Neural progenitor cell (in vitro differentiated cells): ENCODE measurements around the gene EMILIN1. TPM values are rescaled to one million over a fixed set of nuclear protein-coding genes. Genes with fewer than 3 reads are reported as not detected.

ENCODE experiments used
- DNase-seq: peaks from one replicate; pipeline ENCODE4 v3.0.0-alpha.2; 2016; ENCODE audit warnings: low spot score
- H2AFZ ChIP-seq: fragments of 200-600 bp; sonication (generic); replicated peaks from 2 replicates; pipeline ENCODE4 v1.6.1; 2016; ENCODE audit warnings: antibody characterized with exemption
- H3F3A ChIP-seq: fragments of 200-600 bp; sonication (generic); 2 replicates; pipeline ENCODE4 v1.6.1; 2016; ENCODE audit warnings: antibody characterized with exemption, low read depth
- H3K27ac ChIP-seq: fragments of 200-600 bp; sonication (generic); 2 replicates; pipeline ENCODE4 v1.5.1; 2016; ENCODE audit warnings: mild to moderate bottlenecking
- H3K27me3 ChIP-seq: fragments of 200-600 bp; sonication (generic); 2 replicates; pipeline ENCODE4 v1.6.1; 2016; ENCODE audit warnings: mild to moderate bottlenecking, moderate library complexity
- H3K36me3 ChIP-seq: fragments of 200-600 bp; sonication (generic); 2 replicates; pipeline ENCODE4 v1.5.1; 2016
- H3K4me1 ChIP-seq: fragments of 200-600 bp; sonication (generic); 2 replicates; pipeline ENCODE4 v1.6.1; 2016; ENCODE audit warnings: mixed run types
- H3K4me2 ChIP-seq: fragments of 200-600 bp; sonication (generic); 2 replicates; pipeline ENCODE4 v1.6.1; 2016
- H3K4me3 ChIP-seq: fragments of 200-600 bp; sonication (generic); 2 replicates; pipeline ENCODE4 v1.5.1; 2016
- H3K79me2 ChIP-seq: fragments of 200-600 bp; sonication (generic); 2 replicates; pipeline ENCODE4 v1.6.1; 2016; ENCODE audit warnings: low read depth
- H3K9ac ChIP-seq: fragments of 200-600 bp; sonication (generic); 2 replicates; pipeline ENCODE4 v1.6.1; 2016
- H3K9me3 ChIP-seq: fragments of 200-600 bp; sonication (generic); 2 replicates; pipeline ENCODE4 v1.5.1; 2016; ENCODE audit warnings: low read depth
- H4K20me1 ChIP-seq: fragments of 200-600 bp; sonication (generic); 2 replicates; pipeline ENCODE4 v1.6.1; 2016; ENCODE audit warnings: low read depth
- H3K27ac Mint-ChIP-seq: 3 replicates; pipeline ENCODE4 v1.8.0; 2021; ENCODE audit warnings: mixed read lengths
- H3K27me3 Mint-ChIP-seq: 2 replicates; pipeline ENCODE4 v1.8.0; 2022; ENCODE audit warnings: low read depth, mild to moderate bottlenecking, inconsistent platforms, moderate library complexity, mixed read lengths; ENCODE audit not compliant: insufficient read depth
- H3K36me3 Mint-ChIP-seq: 3 replicates; pipeline ENCODE4 v1.8.0; 2021; ENCODE audit warnings: mixed read lengths
- H3K4me1 Mint-ChIP-seq: 3 replicates; pipeline ENCODE4 v1.8.0; 2021; ENCODE audit warnings: mixed read lengths
- H3K4me3 Mint-ChIP-seq: 3 replicates; pipeline ENCODE4 v1.8.0; 2021; ENCODE audit warnings: mild to moderate bottlenecking, moderate library complexity, mixed read lengths
- H3K9me3 Mint-ChIP-seq: 3 replicates; pipeline ENCODE4 v1.8.0; 2020; ENCODE audit warnings: mixed read lengths
- EZH2 ChIP-seq: fragments of 200-600 bp; sonication (generic); IDR thresholded peaks from 2 replicates; pipeline ENCODE4 v1.6.1; 2017; ENCODE audit warnings: antibody characterized with exemption, mild to moderate bottlenecking, moderate library complexity
- EZH2phosphoT487 ChIP-seq: fragments of 200-600 bp; sonication (generic); IDR thresholded peaks from 2 replicates; pipeline ENCODE4 v1.6.1; 2017; ENCODE audit warnings: antibody characterized with exemption
- total RNA-seq: library from RNA; depleted of rRNA; stranded (reverse); fragments of >200 nt; gene quantifications from 2 replicates; pipeline ENCODE4 v1.2.3, GENCODE V29; 2015; ENCODE audit warnings: low replicate concordance
- TF ChIP-seq, protein P1 (sequence below): fragments of 200-600 bp; sonication (generic); IDR thresholded peaks from 2 replicates; pipeline ENCODE4 v1.5.1; 2017; ENCODE audit warnings: antibody characterized with exemption, mild to moderate bottlenecking

Gene EMILIN1
- total RNA-seq, 1 donor from 2014 or later, result 0.15 TPM

DNA sequence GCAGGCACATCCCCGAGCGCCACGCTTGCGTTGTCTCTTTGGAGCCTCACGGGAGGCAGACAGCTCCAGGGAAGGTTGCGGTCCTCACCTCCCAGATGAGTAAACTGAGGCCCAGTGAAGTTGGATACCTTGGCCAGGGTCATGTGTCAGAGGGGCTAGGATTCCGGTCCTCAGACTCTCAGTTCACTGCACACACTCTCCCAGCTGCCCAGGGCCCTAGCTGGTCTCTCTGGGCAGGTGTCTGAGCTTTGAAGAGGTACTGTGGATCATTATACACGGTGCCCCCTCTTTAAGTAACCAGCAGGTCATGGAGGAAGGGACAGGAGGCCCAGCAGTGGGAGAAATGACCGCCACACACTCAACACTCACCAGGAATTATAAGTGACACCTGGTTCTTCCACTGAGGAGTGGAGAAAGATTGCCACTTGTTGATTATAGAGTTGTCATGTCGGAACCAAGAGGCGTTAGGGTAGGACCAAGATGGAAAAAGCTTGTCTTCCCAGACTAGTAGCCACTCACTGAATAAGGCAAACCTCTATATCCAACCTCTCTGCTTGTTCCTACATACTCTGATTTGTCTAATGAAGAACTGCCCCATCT is 45.1 kb upstream of the EMILIN1 start:
- H3K4me1 Mint-ChIP-seq, result peaks cover 27% of the 10 kb centered on the region
- H3K4me3 Mint-ChIP-seq, result peak overlapping the region; percentile 96
- H4K20me1 ChIP-seq, result peaks cover 21% of the 10 kb centered on the region
- H3K4me3 ChIP-seq, result peak overlapping the region; percentile 88
- peak overlapping the region; percentile 59 for H3K9ac ChIP-seq
- H3K4me1 ChIP-seq, result peaks cover 5% of the 10 kb centered on the region
- peaks cover 20% of the 10 kb centered on the region for H3K36me3 Mint-ChIP-seq
- no peaks in the 10 kb centered on the region for H3F3A ChIP-seq
- no peak for DNase-seq
- TF ChIP-seq EZH2phosphoT487 (no peak), EZH2 (no peak)
- TF ChIP-seq, protein P1, sequence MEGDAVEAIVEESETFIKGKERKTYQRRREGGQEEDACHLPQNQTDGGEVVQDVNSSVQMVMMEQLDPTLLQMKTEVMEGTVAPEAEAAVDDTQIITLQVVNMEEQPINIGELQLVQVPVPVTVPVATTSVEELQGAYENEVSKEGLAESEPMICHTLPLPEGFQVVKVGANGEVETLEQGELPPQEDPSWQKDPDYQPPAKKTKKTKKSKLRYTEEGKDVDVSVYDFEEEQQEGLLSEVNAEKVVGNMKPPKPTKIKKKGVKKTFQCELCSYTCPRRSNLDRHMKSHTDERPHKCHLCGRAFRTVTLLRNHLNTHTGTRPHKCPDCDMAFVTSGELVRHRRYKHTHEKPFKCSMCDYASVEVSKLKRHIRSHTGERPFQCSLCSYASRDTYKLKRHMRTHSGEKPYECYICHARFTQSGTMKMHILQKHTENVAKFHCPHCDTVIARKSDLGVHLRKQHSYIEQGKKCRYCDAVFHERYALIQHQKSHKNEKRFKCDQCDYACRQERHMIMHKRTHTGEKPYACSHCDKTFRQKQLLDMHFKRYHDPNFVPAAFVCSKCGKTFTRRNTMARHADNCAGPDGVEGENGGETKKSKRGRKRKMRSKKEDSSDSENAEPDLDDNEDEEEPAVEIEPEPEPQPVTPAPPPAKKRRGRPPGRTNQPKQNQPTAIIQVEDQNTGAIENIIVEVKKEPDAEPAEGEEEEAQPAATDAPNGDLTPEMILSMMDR, result no peak
- H3K9me3 ChIP-seq, result no peaks in the 10 kb centered on the region
- no peak overlapping the region for H3K27ac ChIP-seq
- peak overlapping the region; percentile 96 for H3K4me2 ChIP-seq
- no peaks in the 10 kb centered on the region for H3K36me3 ChIP-seq
- no peaks in the 10 kb centered on the region for H3K9me3 Mint-ChIP-seq
- H3K27me3 Mint-ChIP-seq, result peaks cover 5% of the 10 kb centered on the region
- H3K79me2 ChIP-seq, result peaks cover 20% of the 10 kb centered on the region
- no peaks in the 10 kb centered on the region for H3K27me3 ChIP-seq
- H3K27ac Mint-ChIP-seq, result no peak overlapping the region
- H2AFZ ChIP-seq, result peak overlapping the region; percentile 100

DNA sequence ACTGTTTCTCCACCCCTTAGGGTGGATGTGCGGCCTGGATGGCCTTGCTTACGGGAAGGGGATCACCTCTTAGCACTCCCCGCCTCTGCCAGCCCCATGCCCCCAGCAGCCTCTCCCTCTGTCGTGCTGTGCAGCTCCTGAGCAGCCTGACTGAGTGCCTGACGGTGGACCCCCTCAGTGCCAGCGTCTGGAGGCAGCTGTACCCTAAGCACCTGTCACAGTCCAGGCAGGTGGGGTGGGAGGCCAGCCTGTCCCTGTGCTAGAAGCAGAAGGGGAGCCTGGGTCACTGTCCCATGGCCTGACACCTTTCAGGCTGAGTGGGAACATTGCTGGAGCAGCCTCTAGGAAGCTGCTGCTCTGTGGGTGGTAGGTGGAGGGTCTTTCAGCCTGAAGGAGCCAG is 40.4 kb upstream of the EMILIN1 start:
- no peak overlapping the region for H2AFZ ChIP-seq

DNA sequence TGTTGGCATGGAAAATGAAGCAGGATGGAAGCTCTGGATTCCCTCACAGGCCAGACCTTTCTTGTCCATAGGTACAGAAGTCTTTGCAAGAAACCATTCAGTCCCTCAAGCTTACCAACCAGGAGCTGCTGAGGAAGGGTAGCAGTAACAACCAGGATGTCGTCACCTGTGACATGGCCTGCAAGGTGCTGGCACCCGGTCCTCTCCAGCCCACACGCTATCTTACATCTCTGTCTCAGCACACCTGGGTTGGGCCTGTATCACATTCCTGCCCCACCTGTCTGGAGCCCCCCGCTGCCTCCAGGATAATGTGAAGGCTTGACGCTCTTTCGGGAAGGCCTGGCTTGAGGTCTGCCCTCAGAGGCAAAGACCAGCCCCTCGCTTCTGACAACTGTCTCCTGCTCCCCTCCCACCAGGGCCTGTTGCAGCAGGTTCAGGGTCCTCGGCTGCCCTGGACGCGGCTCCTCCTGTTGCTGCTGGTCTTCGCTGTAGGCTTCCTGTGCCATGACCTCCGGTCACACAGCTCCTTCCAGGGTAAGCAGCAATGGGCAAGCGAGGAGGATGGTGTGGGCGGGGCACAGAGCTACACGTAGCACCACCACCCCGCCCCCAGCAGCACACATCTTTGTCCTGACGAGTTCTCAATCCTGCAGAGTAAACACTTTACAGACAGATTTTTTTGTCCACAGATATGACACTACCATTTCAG is 39.6 kb upstream of the EMILIN1 start:
- peaks cover 3% of the 10 kb centered on the region for H4K20me1 ChIP-seq
- H3K9me3 ChIP-seq, result no peaks in the 10 kb centered on the region
- no peak overlapping the region for H3K27ac Mint-ChIP-seq
- H3K79me2 ChIP-seq, result peaks cover 4% of the 10 kb centered on the region
- H3K36me3 ChIP-seq, result no peaks in the 10 kb centered on the region
- DNase-seq, result no peak
- no peak overlapping the region for H3K9ac ChIP-seq
- H3K4me3 ChIP-seq, result no peak overlapping the region
- H3K4me1 Mint-ChIP-seq, result peaks cover 7% of the 10 kb centered on the region
- H3F3A ChIP-seq, result no peaks in the 10 kb centered on the region
- H3K27me3 Mint-ChIP-seq, result no peaks in the 10 kb centered on the region
- H3K4me3 Mint-ChIP-seq, result no peak overlapping the region
- TF ChIP-seq EZH2phosphoT487 (no peak), EZH2 (no peak)
- TF ChIP-seq, protein P1, result no peak
- no peak overlapping the region for H3K27ac ChIP-seq
- H3K36me3 Mint-ChIP-seq, result peaks cover 20% of the 10 kb centered on the region
- no peaks in the 10 kb centered on the region for H3K27me3 ChIP-seq
- H3K9me3 Mint-ChIP-seq, result no peaks in the 10 kb centered on the region
- H3K4me2 ChIP-seq, result no peak overlapping the region
- no peak overlapping the region for H2AFZ ChIP-seq
- no peaks in the 10 kb centered on the region for H3K4me1 ChIP-seq

More for the DNA sequence above, 40.4 kb upstream of the EMILIN1 start:
- Histone ChIP-seq H3K4me3 (no peak overlapping the region), H3K27me3 (no peaks in the 10 kb centered on the region), H3K79me2 (peaks cover 12% of the 10 kb centered on the region), H3K4me2 (no peak overlapping the region), H3F3A (no peaks in the 10 kb centered on the region), H3K4me1 (peaks cover 5% of the 10 kb centered on the region), H3K9ac (no peak overlapping the region), H3K27ac (no peak overlapping the region), H4K20me1 (peaks cover 9% of the 10 kb centered on the region), H3K9me3 (no peaks in the 10 kb centered on the region), H3K36me3 (no peaks in the 10 kb centered on the region)
- TF ChIP-seq EZH2phosphoT487 (no peak), EZH2 (no peak)
- TF ChIP-seq, protein P1, result no peak
- Mint-ChIP-seq H3K36me3 (peaks cover 20% of the 10 kb centered on the region), H3K27me3 (no peaks in the 10 kb centered on the region), H3K4me3 (no peak overlapping the region), H3K27ac (no peak overlapping the region), H3K9me3 (no peaks in the 10 kb centered on the region), H3K4me1 (peaks cover 13% of the 10 kb centered on the region)
- no peak for DNase-seq
